Vagina (tissue), 2 donors: ENCODE data around the gene RAD23B. TPM values are rescaled to one million over a fixed set of nuclear protein-coding genes. Genes with fewer than 3 reads are reported as not detected.

ENCODE experiments used
- DNase-seq, 2 donors: peaks; one replicate each; pipeline ENCODE4 v3.0.0-alpha.2; 2017; ENCODE audit errors: extremely low spot score in 2 of 2
- H3K27ac ChIP-seq: fragments of 200-600 bp; sonication (generic); one replicate; pipeline ENCODE4 v1.5.1; 2019
- H3K27me3 ChIP-seq: fragments of 200-600 bp; sonication (generic); one replicate; pipeline ENCODE4 v1.5.1; 2019
- H3K36me3 ChIP-seq, 2 donors: fragments of 200-600 bp; sonication (generic); one replicate each; pipeline ENCODE4 v1.5.1; 2017 to 2019
- H3K4me1 ChIP-seq: fragments of 200-600 bp; sonication (generic); one replicate; pipeline ENCODE4 v1.5.1; 2019
- H3K4me3 ChIP-seq, 2 donors: fragments of 200-600 bp; sonication (generic); 1 replicate in 1 of 2; 2 replicates in 1 of 2; pipeline ENCODE4 v1.5.1; 2016 to 2019
- H3K9me3 ChIP-seq: fragments of 200-600 bp; sonication (generic); one replicate; pipeline ENCODE4 v1.5.1; 2019
- CTCF ChIP-seq, 3 experiments: fragments of 450-650 bp in 2 of 3; fragments of 200-600 bp in 1 of 3; sonication (generic) in 1 of 3; IDR thresholded peaks; one replicate each; pipeline ENCODE4 v1.5.1; 2017 to 2019; ENCODE audit warnings: antibody characterized with exemption in 3 of 3, mild to moderate bottlenecking in 2 of 3, moderate library complexity in 2 of 3
- POLR2A ChIP-seq, 2 donors: fragments of 450-650 bp; IDR thresholded peaks; one replicate each; pipeline ENCODE4 v1.6.1; 2017; ENCODE audit warnings: antibody characterized with exemption in 2 of 2, mild to moderate bottlenecking in 2 of 2, moderate library complexity in 2 of 2
- POLR2AphosphoS5 ChIP-seq, 2 donors: sonication (generic); formaldehyde crosslinking; IDR thresholded peaks; one replicate each; pipeline ENCODE4 v1.9.0; 2017; ENCODE audit warnings: antibody characterized with exemption in 2 of 2, mild to moderate bottlenecking in 2 of 2, low read depth in 1 of 2; ENCODE audit not compliant: insufficient read depth in 1 of 2
- intact Hi-C: fragments of 100-400 bp; cut with DNase I; formaldehyde crosslinking; loops from one replicate; pipeline ENCODE4 v1.15.1; 2023
- total RNA-seq: library from RNA; depleted of rRNA; stranded (reverse); fragments of >200 nt; gene quantifications from one replicate; pipeline ENCODE4 v1.2.3, GENCODE V29; 2016

RAD23B gene
- total RNA-seq, 1 donor from 2014 or later, result 61.1 TPM

- Histone ChIP-seq H3K27me3 (no peaks in the 10 kb centered on the region), H3K27ac (no peak overlapping the region), H3K4me3 (no peak overlapping the region), H3K4me1 (peaks cover 20% of the 10 kb centered on the region), H3K9me3 (no peaks in the 10 kb centered on the region), H3K36me3 (peaks cover 0 to 46% of the 10 kb centered on the region in 2 donors)
- no peak for DNase-seq
- intact Hi-C loops, result no loop called here
- TF ChIP-seq POLR2A (IDR thresholded peaks at IDR 0.05), result no peak
- no peak for TF ChIP-seq CTCF (IDR thresholded peaks at IDR 0.05)
- TF ChIP-seq POLR2AphosphoS5 (IDR thresholded peaks at IDR 0.05; ENCODE audit: insufficient read depth in 1 of 2, low read depth in 1 of 2), result no peak
Measured at GRCh38 chr9:107332883-107333282, 49.8 kb downstream of the RAD23B start.

GRCh38 chr9:107333363-107333762 is 50.3 kb downstream of the RAD23B start:
- no peaks in the 10 kb centered on the region for H3K27me3 ChIP-seq
- H3K4me1 ChIP-seq, result peaks cover 25% of the 10 kb centered on the region
- no peak overlapping the region for H3K4me3 ChIP-seq
- intact Hi-C loops, result no loop called here
- no peak overlapping the region for H3K27ac ChIP-seq
- DNase-seq, result no peak
- TF ChIP-seq POLR2AphosphoS5 (IDR thresholded peaks at IDR 0.05; ENCODE audit: insufficient read depth in 1 of 2, low read depth in 1 of 2) (no peak), CTCF (IDR thresholded peaks at IDR 0.05) (no peak), POLR2A (IDR thresholded peaks at IDR 0.05) (no peak)
- no peaks in the 10 kb centered on the region for H3K9me3 ChIP-seq
- peaks cover 0 to 46% of the 10 kb centered on the region in 2 donors for H3K36me3 ChIP-seq

- TF ChIP-seq POLR2A (IDR thresholded peaks at IDR 0.05) (no peak), POLR2AphosphoS5 (IDR thresholded peaks at IDR 0.05; ENCODE audit: insufficient read depth in 1 of 2, low read depth in 1 of 2) (no peak), CTCF (IDR thresholded peaks at IDR 0.05) (no peak)
- H3K27me3 ChIP-seq, result no peaks in the 10 kb centered on the region
- H3K9me3 ChIP-seq, result no peaks in the 10 kb centered on the region
- peaks cover 0 to 46% of the 10 kb centered on the region in 2 donors for H3K36me3 ChIP-seq
- peaks cover 31% of the 10 kb centered on the region for H3K4me1 ChIP-seq
- no peak for DNase-seq
- no peak overlapping the region for H3K27ac ChIP-seq
- H3K4me3 ChIP-seq, result no peak overlapping the region
- intact Hi-C loops, result no loop called here
Measured at GRCh38 chr9:107334103-107334776, 51.2 kb downstream of the RAD23B start.

GRCh38 chr9:107335331-107335730 is 52.3 kb downstream of the RAD23B start:
- no peak for TF ChIP-seq CTCF (IDR thresholded peaks at IDR 0.05)
- intact Hi-C loops, result no loop called here
- H3K4me1 ChIP-seq, result peaks cover 31% of the 10 kb centered on the region
- no peak for DNase-seq
- H3K27me3 ChIP-seq, result no peaks in the 10 kb centered on the region
- no peak overlapping the region for H3K27ac ChIP-seq
- H3K9me3 ChIP-seq, result no peaks in the 10 kb centered on the region
- H3K36me3 ChIP-seq, result peaks cover 0 to 38% of the 10 kb centered on the region in 2 donors
- H3K4me3 ChIP-seq, result no peak overlapping the region

GRCh38 chr9:107336718-107337360 is 53.8 kb downstream of the RAD23B start:
- Histone ChIP-seq H3K36me3 (peaks cover 0 to 24% of the 10 kb centered on the region in 2 donors), H3K4me1 (peaks cover 31% of the 10 kb centered on the region), H3K4me3 (no peak overlapping the region), H3K27ac (peak overlapping the region; percentile 62), H3K9me3 (no peaks in the 10 kb centered on the region), H3K27me3 (no peaks in the 10 kb centered on the region)
- no peak for DNase-seq
- TF ChIP-seq CTCF (IDR thresholded peaks at IDR 0.05), result no peak
- TF ChIP-seq POLR2AphosphoS5 (IDR thresholded peaks at IDR 0.05; ENCODE audit: insufficient read depth in 1 of 2, low read depth in 1 of 2), result peak in 1 of 2 donors; percentile 49
- intact Hi-C loops, result no loop called here
